PC-9 (cell line): ENCODE data around the gene MICU2.

Experiments
- CTCF ChIP-seq: fragments of 200-600 bp; sonication (generic); conservative IDR thresholded peaks from 2 replicates; pipeline ENCODE4 v1.6.1; 2017; ENCODE audit warnings: mixed run types, antibody characterized with exemption, mild to moderate bottlenecking, moderate library complexity
- EZH2 ChIP-seq: fragments of 200-600 bp; sonication (generic); IDR thresholded peaks from 2 replicates; pipeline ENCODE4 v1.8.0; 2017; ENCODE audit warnings: antibody characterized with exemption, low read depth

GRCh38 chr13:21544515-21544914 is 59.5 kb downstream of the MICU2 start:
- no peak for TF ChIP-seq CTCF
- TF ChIP-seq EZH2, result no peak
